GM18873 (cell line): ENCODE results near the gene MSMP.

Experiments
- ATAC-seq: cut with Tn5 transposase; IDR thresholded peaks from one replicate; pipeline ENCODE4 v1.9.1; 2021; ENCODE audit warnings: mild to moderate bottlenecking, moderate library complexity, moderate number of reproducible peaks; ENCODE audit not compliant: unreplicated experiment, low FRiP score

Gene MSMP

GRCh38 chr9:35754264-35754663, at the start of gene MSMP:
TSS of gene MSMP (minus strand) at chr9:35754276. CDS start at chr9:35754129, 147 bp downstream.
- no peak for ATAC-seq

GRCh38 chr9:35801328-35802128, 47.5 kb upstream of the MSMP start:
- no peak for ATAC-seq

- ATAC-seq = no peak
These were observed 46.5 kb upstream of the MSMP start for GRCh38 chr9:35800530-35800929.

- ATAC-seq = no peak
These were observed 44.7 kb upstream of the MSMP start for GRCh38 chr9:35798658-35799374.

- no peak for ATAC-seq
These were observed 43.4 kb upstream of the MSMP start for GRCh38 chr9:35797311-35798109.

- no peak for ATAC-seq
These were observed 41.6 kb upstream of the MSMP start for GRCh38 chr9:35795695-35796094.

GRCh38 chr9:35793461-35793860, 39.4 kb upstream of the MSMP start:
- no peak for ATAC-seq

GRCh38 chr9:35792826-35793225, 38.8 kb upstream of the MSMP start:
- ATAC-seq = no peak

- ATAC-seq = no peak
These were observed 38.1 kb upstream of the MSMP start for GRCh38 chr9:35792024-35792813.

- ATAC-seq = no peak
These were observed 37.3 kb upstream of the MSMP start, which contains the start of gene NPR2 for GRCh38 chr9:35791297-35791921. TSS of gene NPR2 (plus strand) at chr9:35791591. CDS start at chr9:35792409, 818 bp downstream.

- no peak for ATAC-seq
These were observed 36.6 kb upstream of the MSMP start for GRCh38 chr9:35790385-35791296.

GRCh38 chr9:35790025-35790384, 35.9 kb upstream of the MSMP start:
- ATAC-seq = no peak

- ATAC-seq = no peak
These were observed 35.5 kb upstream of the MSMP start for GRCh38 chr9:35789541-35789940.

GRCh38 chr9:35783418-35783817, 29.3 kb upstream of the MSMP start:
- no peak for ATAC-seq

GRCh38 chr9:35781066-35781465, 27.0 kb upstream of the MSMP start:
- ATAC-seq = no peak

GRCh38 chr9:35778496-35778895, 24.4 kb upstream of the MSMP start:
- no peak for ATAC-seq

- no peak for ATAC-seq
These were observed 21.9 kb upstream of the MSMP start for GRCh38 chr9:35776018-35776417.

- no peak for ATAC-seq
These were observed 21.0 kb upstream of the MSMP start for GRCh38 chr9:35774907-35775635.
